A549 (cell line): ENCODE data around the gene CTNNA3.

Source experiments
- BCL3 ChIP-seq: fragments of >200 bp; sonication (Bioruptor Twin); formaldehyde crosslinking; IDR thresholded peaks from 3 replicates; pipeline ENCODE4 v1.6.1; 2016
- CHD2 ChIP-seq: fragments of 150-350 bp; IDR thresholded peaks from 2 replicates; pipeline ENCODE4 v1.6.1; 2014; ENCODE audit warnings: low read length; ENCODE audit not compliant: partially characterized antibody
- EP300 ChIP-seq, 2 experiments: fragments of >200 bp; sonication (Bioruptor Twin); formaldehyde crosslinking; IDR thresholded peaks; 2 replicates in 1 of 2; 3 replicates in 1 of 2; pipeline ENCODE4 v1.6.1; 2016 to 2017
- HOXB13 ChIP-seq: fragments of 250-450 bp; sonication (Bioruptor Pico); IDR thresholded peaks from 2 replicates; pipeline ENCODE4 v1.5.0; 2020; ENCODE audit warnings: low read depth, mild to moderate bottlenecking, moderate library complexity
- JUN ChIP-seq, 2 experiments: fragments of >200 bp; sonication (Bioruptor Twin); formaldehyde crosslinking; IDR thresholded peaks; 2 replicates in 1 of 2; 3 replicates in 1 of 2; pipeline ENCODE4 v1.6.1; 2016 to 2017
- KDM1A ChIP-seq: fragments of 200-600 bp; sonication (generic); IDR thresholded peaks from 2 replicates; pipeline ENCODE4 v1.6.1; 2016; ENCODE audit warnings: low read depth, mild to moderate bottlenecking
- NFE2L2 ChIP-seq: fragments of 150-350 bp; conservative IDR thresholded peaks from 2 replicates; pipeline ENCODE4 v1.6.1; 2014; ENCODE audit warnings: low read length
- NPAS2 ChIP-seq: fragments of 250-450 bp; sonication (Bioruptor Pico); IDR thresholded peaks from 2 replicates; pipeline ENCODE4 v1.8.0; 2022; ENCODE audit warnings: mild to moderate bottlenecking, moderate library complexity, borderline replicate concordance
- POLR2A ChIP-seq: IDR thresholded peaks from 2 replicates; pipeline ENCODE4 v1.6.1; 2012; ENCODE audit warnings: mild to moderate bottlenecking, low read length
- POLR2AphosphoS2 ChIP-seq: conservative IDR thresholded peaks from 2 replicates; pipeline ENCODE4 v1.6.1; 2012; ENCODE audit warnings: low read length, improper control_type of control experiment, inconsistent platforms
- RAD21 ChIP-seq, 2 experiments: fragments of >200 bp in 1 of 2; sonication (Bioruptor Twin) in 1 of 2; formaldehyde crosslinking in 1 of 2; IDR thresholded peaks in 1 of 2; conservative IDR thresholded peaks in 1 of 2; 2 replicates in 1 of 2; 3 replicates in 1 of 2; pipeline ENCODE4 v1.6.1; 2012 to 2018; ENCODE audit warnings: inconsistent platforms in 1 of 2
- SMC3 ChIP-seq: fragments of >200 bp; sonication (Bioruptor Twin); formaldehyde crosslinking; IDR thresholded peaks from 3 replicates; pipeline ENCODE4 v1.6.1; 2018; ENCODE audit warnings: inconsistent platforms
- TF ChIP-seq, protein P1 (sequence below): fragments of >200 bp; sonication (Bioruptor Twin); formaldehyde crosslinking; IDR thresholded peaks from 3 replicates; pipeline ENCODE4 v1.5.1; 2016
- TF ChIP-seq, protein P2 (sequence below): IDR thresholded peaks from 2 replicates; pipeline ENCODE4 v1.6.1; 2012

- TF ChIP-seq CHD2: no peak
- TF ChIP-seq SMC3: no peak
- TF ChIP-seq, protein P1, sequence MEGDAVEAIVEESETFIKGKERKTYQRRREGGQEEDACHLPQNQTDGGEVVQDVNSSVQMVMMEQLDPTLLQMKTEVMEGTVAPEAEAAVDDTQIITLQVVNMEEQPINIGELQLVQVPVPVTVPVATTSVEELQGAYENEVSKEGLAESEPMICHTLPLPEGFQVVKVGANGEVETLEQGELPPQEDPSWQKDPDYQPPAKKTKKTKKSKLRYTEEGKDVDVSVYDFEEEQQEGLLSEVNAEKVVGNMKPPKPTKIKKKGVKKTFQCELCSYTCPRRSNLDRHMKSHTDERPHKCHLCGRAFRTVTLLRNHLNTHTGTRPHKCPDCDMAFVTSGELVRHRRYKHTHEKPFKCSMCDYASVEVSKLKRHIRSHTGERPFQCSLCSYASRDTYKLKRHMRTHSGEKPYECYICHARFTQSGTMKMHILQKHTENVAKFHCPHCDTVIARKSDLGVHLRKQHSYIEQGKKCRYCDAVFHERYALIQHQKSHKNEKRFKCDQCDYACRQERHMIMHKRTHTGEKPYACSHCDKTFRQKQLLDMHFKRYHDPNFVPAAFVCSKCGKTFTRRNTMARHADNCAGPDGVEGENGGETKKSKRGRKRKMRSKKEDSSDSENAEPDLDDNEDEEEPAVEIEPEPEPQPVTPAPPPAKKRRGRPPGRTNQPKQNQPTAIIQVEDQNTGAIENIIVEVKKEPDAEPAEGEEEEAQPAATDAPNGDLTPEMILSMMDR: no peak
- no peak for TF ChIP-seq POLR2A
- TF ChIP-seq NPAS2 (CRISPR knock-in tag): no peak
- TF ChIP-seq EP300 (IDR thresholded peaks at IDR 0.05): no peak
- TF ChIP-seq, protein P2, sequence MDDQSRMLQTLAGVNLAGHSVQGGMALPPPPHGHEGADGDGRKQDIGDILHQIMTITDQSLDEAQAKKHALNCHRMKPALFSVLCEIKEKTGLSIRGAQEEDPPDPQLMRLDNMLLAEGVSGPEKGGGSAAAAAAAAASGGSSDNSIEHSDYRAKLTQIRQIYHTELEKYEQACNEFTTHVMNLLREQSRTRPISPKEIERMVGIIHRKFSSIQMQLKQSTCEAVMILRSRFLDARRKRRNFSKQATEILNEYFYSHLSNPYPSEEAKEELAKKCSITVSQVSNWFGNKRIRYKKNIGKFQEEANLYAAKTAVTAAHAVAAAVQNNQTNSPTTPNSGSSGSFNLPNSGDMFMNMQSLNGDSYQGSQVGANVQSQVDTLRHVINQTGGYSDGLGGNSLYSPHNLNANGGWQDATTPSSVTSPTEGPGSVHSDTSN: no peak
- no peak for TF ChIP-seq NFE2L2
- TF ChIP-seq RAD21 (conservative IDR thresholded peaks at IDR 0.05 in 1 of 2, IDR thresholded peaks at IDR 0.05 in 1 of 2): no peak
- TF ChIP-seq BCL3: no peak
- no peak for TF ChIP-seq HOXB13 (CRISPR knock-in tag)
- no peak for TF ChIP-seq KDM1A
- no peak for TF ChIP-seq POLR2AphosphoS2
- no peak for TF ChIP-seq JUN (IDR thresholded peaks at IDR 0.05)
Measured at GRCh38 chr10:66202101-66202500, 1493.9 kb downstream of the CTNNA3 start.
